Activated CD4-positive, alpha-beta T cell treated with anti-CD3 and anti-CD28 coated beads, Interleukin-2, amount 50 U/mL, for 24 hours (primary cell): ENCODE measurements around the gene FAM199X.

Experiments used
- DNase-seq, 2 donors: peaks; one replicate each; pipeline ENCODE4 v3.0.0-alpha.2; 2020; ENCODE audit warnings: low read depth in 1 of 2, low spot score in 1 of 2

Gene FAM199X

GRCh38 chrX:104165894-104166734, at the start of gene FAM199X:
TSS of gene FAM199X (plus strand) at chrX:104166453. CDS start at chrX:104166786, 333 bp downstream.
- peak; percentile 52 to 69 for DNase-seq

GRCh38 chrX:104117759-104118158, 48.5 kb upstream of the FAM199X start:
- no peak for DNase-seq

GRCh38 chrX:104118765-104119164, 47.5 kb upstream of the FAM199X start:
- DNase-seq, result no peak

- no peak for DNase-seq
Measured at GRCh38 chrX:104122829-104123228, 43.4 kb upstream of the FAM199X start.

GRCh38 chrX:104126856-104127255, 39.4 kb upstream of the FAM199X start:
- no peak for DNase-seq

GRCh38 chrX:104130808-104131207, 35.4 kb upstream of the FAM199X start:
- no peak for DNase-seq

- no peak for DNase-seq
Measured at GRCh38 chrX:104134583-104135261, 31.5 kb upstream of the FAM199X start.

- DNase-seq, result no peak
Measured at GRCh38 chrX:104135677-104136076, 30.6 kb upstream of the FAM199X start.

GRCh38 chrX:104136241-104137019, 29.8 kb upstream of the FAM199X start:
- peak; percentile 1 to 41 for DNase-seq

GRCh38 chrX:104137496-104137895, 28.8 kb upstream of the FAM199X start:
- no peak for DNase-seq

GRCh38 chrX:104141087-104141760, 25.0 kb upstream of the FAM199X start:
- no peak for DNase-seq

- no peak for DNase-seq
Measured at GRCh38 chrX:104151037-104151436, 15.2 kb upstream of the FAM199X start.

- DNase-seq, result peak; percentile 48 to 62
Measured at GRCh38 chrX:104156630-104157529, 9.4 kb upstream of the FAM199X start, which contains the start of gene SLC25A53. TSS of gene SLC25A53 (minus strand) at chrX:104157009. CDS start at chrX:104105257, 51,752 bp downstream.

GRCh38 chrX:104166735-104167436, 633 bp downstream of the FAM199X start:
- DNase-seq, result no peak

GRCh38 chrX:104168127-104168526, 1.9 kb downstream of the FAM199X start:
- no peak for DNase-seq

GRCh38 chrX:104172121-104172520, 5.9 kb downstream of the FAM199X start:
- no peak for DNase-seq

- DNase-seq, result no peak
Measured at GRCh38 chrX:104172788-104173187, 6.5 kb downstream of the FAM199X start.

GRCh38 chrX:104173841-104174240, 7.6 kb downstream of the FAM199X start:
- DNase-seq, result no peak

- DNase-seq, result no peak
Measured at GRCh38 chrX:104183685-104184084, 17.4 kb downstream of the FAM199X start.
